Parathyroid adenoma (tissue), 2 donors: ENCODE measurements around the gene SUMF1.
A peak's percentile ranks its signal among the peaks of the same experiment; 100 is the strongest.

Source experiments
- H2AFZ ChIP-seq: fragments of 300-600 bp; sonication (generic); one replicate; pipeline ENCODE4 v1.7.0; 2017; ENCODE audit warnings: antibody characterized with exemption, mild to moderate bottlenecking
- H3K27ac ChIP-seq: fragments of 300-600 bp; sonication (generic); one replicate; pipeline ENCODE4 v1.7.0; 2017
- H3K27me3 ChIP-seq: fragments of 300-600 bp; sonication (generic); one replicate; pipeline ENCODE4 v1.7.0; 2017; ENCODE audit warnings: low read length; ENCODE audit not compliant: control insufficient read depth, insufficient read depth
- H3K36me3 ChIP-seq: fragments of 300-600 bp; sonication (generic); one replicate; pipeline ENCODE4 v1.7.0; 2017; ENCODE audit warnings: low read length; ENCODE audit not compliant: control insufficient read depth, insufficient read depth
- H3K4me1 ChIP-seq: fragments of 300-600 bp; sonication (generic); one replicate; pipeline ENCODE4 v1.7.0; 2017; ENCODE audit warnings: control low read depth
- H3K4me2 ChIP-seq: fragments of 300-600 bp; sonication (generic); one replicate; pipeline ENCODE4 v1.7.0; 2017; ENCODE audit warnings: low read length
- H3K4me3 ChIP-seq: fragments of 300-600 bp; sonication (generic); one replicate; pipeline ENCODE4 v1.7.0; 2017; ENCODE audit warnings: low read depth, low read length
- H3K79me2 ChIP-seq: fragments of 300-600 bp; sonication (generic); one replicate; pipeline ENCODE4 v1.7.0; 2017; ENCODE audit warnings: control low read depth
- H3K9ac ChIP-seq: fragments of 300-600 bp; sonication (generic); one replicate; pipeline ENCODE4 v1.7.0; 2017; ENCODE audit warnings: mild to moderate bottlenecking
- H3K9me3 ChIP-seq: fragments of 300-600 bp; sonication (generic); one replicate; pipeline ENCODE4 v1.7.0; 2017; ENCODE audit warnings: low read length; ENCODE audit not compliant: control insufficient read depth
- CTCF ChIP-seq: fragments of 300-600 bp; sonication (generic); IDR thresholded peaks from one replicate; pipeline ENCODE4 v1.7.0; 2017; ENCODE audit warnings: antibody characterized with exemption, mild to moderate bottlenecking
- donor health status: primary hyperparathyroidism.

SUMF1 gene

DNA sequence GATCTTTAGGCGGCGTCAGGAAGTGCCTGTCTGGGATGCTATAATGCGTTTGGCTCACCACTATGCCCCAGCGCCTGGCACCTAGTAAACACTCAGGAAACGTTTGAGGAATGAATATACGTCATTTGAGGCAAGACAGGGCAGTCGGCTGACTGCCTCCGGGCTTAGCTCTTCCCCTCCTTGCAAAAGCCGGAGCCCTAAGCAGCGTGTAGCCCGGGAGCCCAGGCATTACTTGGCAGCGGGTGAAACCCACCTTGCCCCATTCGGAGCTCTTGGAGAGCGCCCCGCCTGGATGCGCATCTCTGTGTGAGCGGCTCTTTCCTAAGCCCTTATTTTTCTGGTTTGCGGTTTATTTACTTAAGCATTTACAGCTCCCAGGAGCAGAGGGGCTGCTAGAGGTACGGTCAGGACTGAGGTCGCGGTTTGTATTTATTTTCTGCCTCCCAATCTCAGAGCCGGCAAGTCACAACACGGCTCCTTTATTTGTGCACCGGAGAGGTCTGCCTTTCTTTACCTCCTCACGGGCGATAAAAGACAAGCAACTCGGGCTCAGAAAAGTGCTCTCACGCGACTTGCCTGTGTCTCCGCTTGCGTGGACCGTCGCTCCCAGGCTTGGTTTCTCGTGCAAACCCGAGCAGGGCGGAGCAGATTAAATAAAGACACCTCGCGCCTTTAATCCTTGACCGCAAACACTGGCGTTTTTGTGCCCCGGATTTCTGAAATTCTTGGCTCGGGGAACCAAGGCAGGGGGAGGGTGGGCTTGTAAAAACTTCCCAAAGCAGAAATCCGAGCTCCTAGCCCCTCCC is 25.3 kb upstream of the SUMF1 start:
- Histone ChIP-seq H3K4me3 (peak overlapping the region; percentile 93), H3K36me3 (no peaks in the 10 kb centered on the region), H3K79me2 (peaks cover 2% of the 10 kb centered on the region), H3K4me1 (peaks cover 8% of the 10 kb centered on the region), H3K9me3 (no peaks in the 10 kb centered on the region), H3K4me2 (peak overlapping the region; percentile 86), H3K27me3 (no peaks in the 10 kb centered on the region), H2AFZ (peak overlapping the region; percentile 90), H3K9ac (peak overlapping the region; percentile 78), H3K27ac (peak overlapping the region; percentile 91)
- TF ChIP-seq CTCF, result no peak

DNA sequence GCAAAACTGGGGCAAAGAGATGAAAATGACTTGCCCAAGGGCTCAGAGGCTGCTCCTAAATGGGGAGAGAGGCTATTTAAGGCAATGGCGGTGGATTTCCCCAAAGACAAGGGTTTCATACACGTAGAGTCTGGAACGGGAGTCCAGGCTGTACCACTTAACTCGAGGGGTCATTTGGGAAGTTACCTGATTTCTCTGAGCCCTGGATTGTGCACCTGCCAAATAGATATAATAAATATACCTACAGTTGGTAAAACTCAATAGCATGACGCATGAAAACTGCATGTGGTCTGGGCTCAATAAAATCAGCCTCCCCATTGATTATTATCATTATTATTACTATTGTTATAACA is 24.8 kb upstream of the SUMF1 start:
- peaks cover 2% of the 10 kb centered on the region for H3K79me2 ChIP-seq
- peak overlapping the region; percentile 86 for H3K4me2 ChIP-seq
- no peak overlapping the region for H3K9ac ChIP-seq
- peak overlapping the region; percentile 90 for H2AFZ ChIP-seq
- no peak for TF ChIP-seq CTCF
- H3K27ac ChIP-seq, result no peak overlapping the region
- peaks cover 8% of the 10 kb centered on the region for H3K4me1 ChIP-seq
- H3K9me3 ChIP-seq, result no peaks in the 10 kb centered on the region
- H3K27me3 ChIP-seq, result no peaks in the 10 kb centered on the region
- no peaks in the 10 kb centered on the region for H3K36me3 ChIP-seq
- H3K4me3 ChIP-seq, result peak overlapping the region; percentile 93

GRCh38 chr3:4478261-4478660 is 11.2 kb upstream of the SUMF1 start:
- no peak overlapping the region for H3K27ac ChIP-seq
- no peak overlapping the region for H3K9ac ChIP-seq
- H2AFZ ChIP-seq, result no peak overlapping the region
- H3K79me2 ChIP-seq, result no peaks in the 10 kb centered on the region
- no peak overlapping the region for H3K4me2 ChIP-seq
- no peaks in the 10 kb centered on the region for H3K36me3 ChIP-seq
- no peaks in the 10 kb centered on the region for H3K9me3 ChIP-seq
- H3K4me1 ChIP-seq, result no peaks in the 10 kb centered on the region
- no peak for TF ChIP-seq CTCF
- no peak overlapping the region for H3K4me3 ChIP-seq
- no peaks in the 10 kb centered on the region for H3K27me3 ChIP-seq

- no peaks in the 10 kb centered on the region for H3K79me2 ChIP-seq
- H3K27me3 ChIP-seq, result no peaks in the 10 kb centered on the region
- peaks cover 4% of the 10 kb centered on the region for H3K4me1 ChIP-seq
- H3K9me3 ChIP-seq, result no peaks in the 10 kb centered on the region
- no peak overlapping the region for H3K4me2 ChIP-seq
- no peak overlapping the region for H2AFZ ChIP-seq
- no peak for TF ChIP-seq CTCF
- no peaks in the 10 kb centered on the region for H3K36me3 ChIP-seq
- H3K4me3 ChIP-seq, result no peak overlapping the region
- no peak overlapping the region for H3K27ac ChIP-seq
- H3K9ac ChIP-seq, result no peak overlapping the region
Observed at GRCh38 chr3:4476496-4476895, 9.4 kb upstream of the SUMF1 start.

- TF ChIP-seq CTCF, result no peak
Observed at GRCh38 chr3:4475804-4476203, 8.7 kb upstream of the SUMF1 start.

More at GRCh38 chr3:4475804-4476203, 8.7 kb upstream of the SUMF1 start:
- Histone ChIP-seq H3K27me3 (no peaks in the 10 kb centered on the region), H3K4me1 (peaks cover 6% of the 10 kb centered on the region), H3K36me3 (no peaks in the 10 kb centered on the region), H3K79me2 (no peaks in the 10 kb centered on the region), H3K9ac (no peak overlapping the region), H3K4me3 (no peak overlapping the region), H3K9me3 (no peaks in the 10 kb centered on the region), H3K4me2 (no peak overlapping the region), H3K27ac (no peak overlapping the region), H2AFZ (no peak overlapping the region)
